ENCODE results near the gene LRCH3.

LRCH3 gene

GRCh38 chr3:197791113-197791891 is at the start of gene LRCH3:
Gene LRCH3 (plus strand): TSS chr3:197791254. CDS start chr3:197791279, 25 bp downstream.
- DNase-seq = peak; percentile 74

- DNase-seq = no peak
These were observed 48.3 kb upstream of the LRCH3 start for GRCh38 chr3:197742787-197743186.

GRCh38 chr3:197746209-197746608 is 44.8 kb upstream of the LRCH3 start:
- no peak for DNase-seq

GRCh38 chr3:197746801-197747237 is 44.2 kb upstream of the LRCH3 start:
- no peak for DNase-seq

- no peak for DNase-seq
These were observed 42.3 kb upstream of the LRCH3 start for GRCh38 chr3:197748597-197749314.

- no peak for DNase-seq
These were observed 41.8 kb upstream of the LRCH3 start for GRCh38 chr3:197749315-197749600.

- DNase-seq = peak; percentile 83
These were observed 41.3 kb upstream of the LRCH3 start, which contains the start of gene FYTTD1 for GRCh38 chr3:197749601-197750395. Gene FYTTD1 (plus strand): TSS chr3:197749883. CDS start chr3:197749972, 89 bp downstream.

GRCh38 chr3:197750396-197750831 is 40.6 kb upstream of the LRCH3 start:
- peak; percentile 35 for DNase-seq

GRCh38 chr3:197750858-197751737 is 40.0 kb upstream of the LRCH3 start:
- peak; percentile 17 for DNase-seq

GRCh38 chr3:197752107-197752506 is 38.9 kb upstream of the LRCH3 start:
- no peak for DNase-seq

- no peak for DNase-seq
These were observed 37.8 kb upstream of the LRCH3 start for GRCh38 chr3:197753263-197753662.

GRCh38 chr3:197756704-197757103 is 34.4 kb upstream of the LRCH3 start:
- no peak for DNase-seq

GRCh38 chr3:197758512-197758911 is 32.5 kb upstream of the LRCH3 start:
- no peak for DNase-seq

- no peak for DNase-seq
These were observed 29.3 kb upstream of the LRCH3 start for GRCh38 chr3:197761784-197762183.

- DNase-seq = no peak
These were observed 15.7 kb upstream of the LRCH3 start for GRCh38 chr3:197775317-197775716.

- no peak for DNase-seq
These were observed 8.8 kb upstream of the LRCH3 start for GRCh38 chr3:197782230-197782629.

GRCh38 chr3:197784019-197784585 is 7.0 kb upstream of the LRCH3 start:
- DNase-seq = no peak

GRCh38 chr3:197787412-197787811 is 3.6 kb upstream of the LRCH3 start:
- no peak for DNase-seq

- DNase-seq = no peak
These were observed 1.7 kb upstream of the LRCH3 start for GRCh38 chr3:197789309-197789708.

GRCh38 chr3:197790033-197790432 is 1.0 kb upstream of the LRCH3 start:
- no peak for DNase-seq

- no peak for DNase-seq
These were observed 1.0 kb downstream of the LRCH3 start for GRCh38 chr3:197791892-197792647.

All from activated CD4-positive, alpha-beta T cell treated with anti-CD3 and anti-CD28 coated beads for 1 hour (primary cell).